ENCODE data around the gene OR8G5.

GRCh38 chr11:124277804-124278203, 21.6 kb downstream of the OR8G5 start:
- no peak for TF ChIP-seq ZNF843 (tag by site-specific recombination; IDR thresholded peaks at IDR 0.05)
- no peak for TF ChIP-seq CTCF (tag by site-specific recombination; IDR thresholded peaks at IDR 0.05)
- TF ChIP-seq PATZ1 (tag by site-specific recombination; IDR thresholded peaks at IDR 0.05): no peak
- TF ChIP-seq SETDB1 (IDR thresholded peaks at IDR 0.05; ENCODE audit: insufficient read length, low read length): no peak
- no peak for TF ChIP-seq ZNF623 (tag by site-specific recombination; IDR thresholded peaks at IDR 0.05)
- no peak for TF ChIP-seq YY1 (tag by site-specific recombination; IDR thresholded peaks at IDR 0.05)
- TF ChIP-seq HOXD13 (CRISPR knock-in tag; IDR thresholded peaks at IDR 0.05; ENCODE audit: borderline replicate concordance): no peak
- TF ChIP-seq ZBTB21 (tag by site-specific recombination; IDR thresholded peaks at IDR 0.05): no peak
- TF ChIP-seq ZNF24 (tag by site-specific recombination; IDR thresholded peaks at IDR 0.05): no peak
- no peak for TF ChIP-seq ZBTB49 (tag by site-specific recombination; IDR thresholded peaks at IDR 0.05; ENCODE audit: low read depth)
- no peak for TF ChIP-seq ZBTB7A (tag by site-specific recombination; IDR thresholded peaks at IDR 0.05; ENCODE audit: low read depth)
- TF ChIP-seq ZBTB48 (tag by site-specific recombination; IDR thresholded peaks at IDR 0.05): no peak
- TF ChIP-seq ZSCAN18 (tag by site-specific recombination; IDR thresholded peaks at IDR 0.05): no peak
- no peak for TF ChIP-seq ZNF449 (tag by site-specific recombination; IDR thresholded peaks at IDR 0.05)

Data from HEK293 (cell line).